NCI-H1694 (cell line): ENCODE measurements around the gene TPRG1.

Experiments used
- DNase-seq: peaks from one replicate; lab custom pipeline; 2025; lab: John Stamatoyannopoulos, UW

Gene TPRG1

GRCh38 chr3:189166321-189166720 lies 5.5 kb upstream of the TPRG1 start:
- DNase-seq: no peak

DNA sequence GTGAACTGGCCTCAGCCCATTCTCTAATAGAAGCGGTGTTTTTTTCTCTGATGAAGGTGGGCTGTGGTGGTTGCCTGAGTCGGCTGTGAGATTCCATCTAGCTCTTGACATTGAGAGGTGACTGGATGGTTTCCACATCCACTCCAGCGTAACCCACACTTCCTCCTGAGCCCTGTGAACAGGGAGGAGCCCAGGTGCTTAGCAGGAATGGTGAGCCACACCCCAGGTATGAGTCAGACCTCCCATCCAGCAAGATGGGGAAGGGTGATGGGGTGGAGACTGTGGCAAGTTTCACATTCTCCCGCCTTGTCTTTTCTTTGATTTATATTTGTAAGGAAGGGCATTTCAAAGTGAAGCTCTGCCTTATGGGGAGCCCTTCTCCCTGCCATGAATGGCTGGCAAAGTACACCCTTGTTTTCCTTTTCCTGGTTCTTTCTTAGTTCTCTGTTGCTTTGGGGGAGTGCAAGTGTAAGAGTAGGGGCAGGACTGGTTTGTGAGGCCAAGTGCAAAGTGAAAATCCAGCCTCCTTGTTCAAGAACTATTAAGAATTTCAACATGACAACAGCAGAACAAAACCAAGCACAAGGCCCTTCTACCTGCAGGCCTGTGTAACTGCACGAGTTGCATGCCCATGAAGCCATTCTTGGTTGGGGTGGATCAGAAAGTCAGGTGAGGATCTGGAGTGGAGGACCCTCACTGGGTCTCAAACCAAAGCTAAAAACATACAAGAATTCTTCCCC lies 4.6 kb upstream of the TPRG1 start:
- no peak for DNase-seq

GRCh38 chr3:189168711-189169110 lies 3.1 kb upstream of the TPRG1 start:
- DNase-seq: no peak

- DNase-seq: no peak
Measured at GRCh38 chr3:189169728-189170127, 2.0 kb upstream of the TPRG1 start.

DNA sequence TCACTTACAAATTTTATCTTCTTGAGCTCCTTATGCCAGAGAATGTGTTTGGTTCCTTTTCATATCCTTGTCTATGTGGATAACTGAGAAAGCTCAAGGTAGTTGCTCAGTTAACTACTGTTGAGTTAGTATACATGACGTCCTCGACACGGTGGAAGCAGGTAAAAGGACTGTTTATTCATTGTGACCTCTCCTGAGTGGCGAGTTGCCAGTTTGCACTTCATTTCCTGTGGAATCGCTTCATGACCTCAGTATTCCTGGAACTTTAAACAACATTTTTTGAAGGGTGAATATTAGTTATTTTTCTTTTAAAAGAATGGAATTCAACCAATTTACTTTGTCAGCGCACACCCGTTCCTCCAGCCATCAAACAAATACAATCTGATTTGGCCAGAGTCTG lies 1.2 kb upstream of the TPRG1 start:
- DNase-seq: no peak

DNA sequence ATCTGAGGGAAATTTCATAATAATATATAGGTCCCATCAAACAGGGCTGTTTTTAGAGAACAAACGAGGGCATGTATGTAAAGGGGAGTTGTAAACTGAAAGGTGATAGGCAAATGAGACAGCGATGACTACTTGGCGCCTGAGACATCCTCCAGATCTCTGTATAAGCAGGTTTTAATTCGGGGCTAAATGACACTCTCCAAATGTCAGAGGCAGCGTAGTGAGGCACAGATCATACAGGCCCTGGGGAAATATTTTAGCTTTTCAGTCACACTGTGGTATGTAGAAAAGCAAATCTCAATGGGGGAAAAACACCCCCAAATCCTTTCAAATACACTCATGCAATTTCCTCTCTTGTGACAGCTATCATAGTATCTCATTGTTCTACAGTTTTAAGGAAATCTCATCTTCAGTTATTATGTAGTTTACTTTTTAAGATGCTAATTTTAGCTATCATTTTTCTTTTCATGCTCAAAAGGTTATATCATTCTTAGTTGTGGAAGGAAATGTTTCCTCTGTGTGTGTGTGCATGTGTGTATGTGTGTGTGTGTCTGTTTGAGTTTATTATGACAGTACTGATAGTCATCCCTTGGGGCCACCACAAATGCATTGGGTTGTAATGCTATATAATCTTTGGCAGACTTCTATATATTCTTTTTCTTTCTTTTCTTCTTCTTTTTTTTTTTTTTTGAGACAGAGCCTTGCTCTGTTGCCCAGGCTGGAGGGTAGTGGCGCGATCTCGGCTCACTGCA lies 1.1 kb downstream of the TPRG1 start:
- DNase-seq: no peak

DNA sequence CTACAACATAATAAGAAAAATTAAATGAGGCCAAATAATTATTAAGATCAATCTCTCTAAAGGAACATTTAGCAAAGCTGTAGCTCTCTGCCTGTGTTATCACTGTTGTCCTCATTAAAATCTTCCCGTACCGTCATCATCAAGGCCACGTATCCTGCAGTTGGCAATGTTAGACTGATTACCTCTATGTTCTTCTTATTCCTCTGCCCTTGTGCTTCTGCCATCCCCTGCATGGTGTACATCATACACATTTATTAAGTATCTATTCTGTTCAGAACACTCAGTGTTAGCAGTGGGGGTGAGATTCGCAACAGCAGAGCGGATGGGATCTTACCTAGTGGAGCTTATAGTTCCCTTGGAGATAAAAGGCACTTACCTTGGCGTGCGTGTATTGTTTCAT lies 12.8 kb downstream of the TPRG1 start:
- no peak for DNase-seq

- DNase-seq: no peak
Measured at GRCh38 chr3:189186101-189186500, 14.3 kb downstream of the TPRG1 start.

- DNase-seq: no peak
Measured at GRCh38 chr3:189188466-189188865, 16.7 kb downstream of the TPRG1 start.

GRCh38 chr3:189192725-189193124 lies 21.0 kb downstream of the TPRG1 start:
- no peak for DNase-seq

DNA sequence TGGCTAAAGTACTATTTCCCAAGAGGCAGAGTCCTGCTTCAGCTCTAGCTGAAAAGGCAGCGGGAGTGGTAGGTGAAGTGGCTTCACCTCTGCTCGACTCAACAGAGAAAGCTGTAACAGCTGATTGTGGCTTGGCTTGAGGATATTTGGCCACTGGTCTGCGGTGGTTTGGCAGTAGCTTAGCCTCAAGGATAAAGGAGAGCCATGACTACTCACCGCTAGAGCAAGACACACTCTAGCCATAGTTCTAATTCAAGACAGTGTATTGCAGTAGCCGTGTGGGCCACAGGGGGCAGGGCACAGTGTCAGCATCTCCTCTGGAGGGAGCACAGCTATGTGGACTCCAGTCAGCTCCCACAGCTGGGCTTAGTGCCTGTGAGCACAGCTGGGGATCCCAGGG lies 23.5 kb downstream of the TPRG1 start:
- DNase-seq: no peak

GRCh38 chr3:189202106-189202505 lies 30.3 kb downstream of the TPRG1 start:
- DNase-seq: no peak

DNA sequence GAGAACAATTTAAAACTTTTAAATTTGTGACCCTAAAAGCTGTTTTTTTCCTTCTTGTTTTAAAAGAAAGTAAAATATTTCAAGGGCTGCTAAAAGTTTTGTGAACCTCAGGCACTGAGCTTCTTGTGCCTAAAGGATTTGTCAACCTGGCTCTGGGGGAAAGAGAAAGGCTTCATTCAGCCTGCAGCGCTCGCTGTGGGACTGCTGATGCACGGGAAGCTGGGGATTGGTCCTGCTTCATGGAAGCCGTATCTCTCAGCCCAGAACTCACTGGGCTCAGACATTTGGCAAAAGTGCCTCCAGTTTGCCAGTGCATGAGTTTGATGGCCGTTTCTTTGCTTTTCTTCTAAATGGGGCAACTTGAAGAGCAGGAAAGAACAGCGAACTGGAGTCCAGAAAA lies 30.8 kb downstream of the TPRG1 start:
- DNase-seq: no peak

- no peak for DNase-seq
Measured at GRCh38 chr3:189204167-189204866, 32.5 kb downstream of the TPRG1 start.

GRCh38 chr3:189204937-189205336 lies 33.2 kb downstream of the TPRG1 start:
- no peak for DNase-seq

DNA sequence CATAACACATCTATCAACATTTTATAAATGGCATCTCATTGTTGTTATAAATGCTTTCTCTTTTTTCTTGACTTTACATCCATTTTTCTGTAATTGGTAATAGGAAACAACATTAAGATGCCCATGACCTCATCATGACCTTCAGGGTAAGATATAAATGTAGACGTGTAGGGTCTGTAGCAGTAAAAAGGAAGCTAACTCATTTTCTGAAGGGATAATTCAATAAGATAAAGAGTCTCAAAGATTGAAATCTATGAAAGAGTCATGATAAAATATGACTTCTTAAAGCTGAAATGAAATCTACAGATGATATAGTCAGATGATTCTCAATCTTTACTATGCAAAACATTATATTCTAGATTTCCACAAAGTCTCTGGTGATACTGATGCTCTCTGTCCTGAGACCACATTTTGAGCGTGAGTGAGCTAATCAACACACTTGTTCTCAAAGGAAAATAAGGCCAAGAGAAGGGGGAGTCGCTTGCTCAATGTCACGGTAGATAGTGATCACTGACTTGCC lies 38.5 kb downstream of the TPRG1 start:
- no peak for DNase-seq

- no peak for DNase-seq
Measured at GRCh38 chr3:189212681-189213080, 40.9 kb downstream of the TPRG1 start.

DNA sequence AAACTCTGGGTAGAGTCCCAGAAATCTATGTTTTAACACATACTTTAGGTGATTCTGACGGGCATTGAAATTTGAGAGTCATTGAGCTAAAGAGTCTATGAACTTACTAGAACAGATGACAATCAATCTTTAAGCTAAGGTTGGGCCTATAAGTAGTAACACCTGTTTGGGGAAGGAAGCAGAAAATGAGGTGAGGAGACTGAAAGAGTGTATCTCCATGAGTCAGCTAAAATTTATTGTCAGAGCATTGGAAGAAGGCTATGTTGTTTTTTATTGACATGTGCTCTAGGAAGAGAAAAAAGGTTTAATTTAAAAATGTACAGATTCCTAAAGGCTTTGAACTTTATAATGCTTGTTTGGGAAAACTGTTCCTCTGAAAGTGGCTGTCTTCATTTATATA lies 42.9 kb downstream of the TPRG1 start:
- no peak for DNase-seq

DNA sequence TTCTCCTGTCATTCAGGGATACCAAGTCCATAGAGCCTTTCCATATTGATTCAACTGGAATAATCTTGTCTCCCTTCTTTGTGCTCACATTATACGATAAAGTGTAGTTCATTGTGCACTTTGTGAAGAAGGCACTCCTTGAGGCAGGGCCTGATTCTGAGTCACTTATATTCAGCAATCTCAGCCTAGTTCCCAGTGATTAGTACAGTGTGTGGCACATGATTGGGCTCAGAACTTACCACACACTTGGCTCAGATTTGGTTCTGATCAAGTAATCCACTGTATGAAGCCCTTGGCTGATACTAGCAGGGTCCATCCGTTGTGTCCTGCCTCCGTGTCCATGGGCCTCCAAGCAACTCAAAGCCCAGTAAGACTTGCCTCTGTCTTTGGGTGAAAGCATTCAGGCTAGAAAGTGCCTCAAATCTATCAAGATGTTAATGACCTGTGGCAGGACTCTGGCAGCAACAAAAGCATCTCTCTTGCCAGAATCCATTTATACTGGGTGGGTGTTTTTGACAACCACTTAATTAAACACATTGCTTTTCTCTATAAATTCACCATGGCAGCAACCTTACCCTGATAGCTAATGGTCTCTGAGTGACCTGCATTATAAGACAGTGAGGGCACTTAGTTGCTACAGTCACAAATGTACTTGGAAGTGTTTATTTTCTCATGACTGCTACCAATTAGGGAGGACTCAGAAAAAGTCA lies 51.3 kb downstream of the TPRG1 start:
- DNase-seq: no peak

DNA sequence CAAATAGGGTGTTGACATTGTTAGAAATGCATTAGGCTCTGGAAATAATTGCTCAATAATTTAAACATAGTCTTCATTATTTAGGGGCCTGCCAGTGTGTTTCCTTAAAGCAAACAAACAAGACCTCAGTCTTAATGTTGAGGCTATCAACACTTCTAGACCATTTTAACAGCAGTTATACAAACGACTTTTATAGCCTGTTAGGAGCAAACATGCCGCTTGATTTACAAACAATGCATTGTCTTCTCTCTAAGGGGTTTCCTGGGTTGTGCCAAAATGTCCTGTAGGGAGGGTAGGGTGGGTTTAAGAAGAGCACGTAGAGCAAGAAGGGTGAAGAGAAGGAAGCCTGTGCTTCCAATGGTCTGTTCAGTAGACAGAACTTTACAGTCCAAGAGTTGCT lies 53.7 kb downstream of the TPRG1 start:
- no peak for DNase-seq

DNA sequence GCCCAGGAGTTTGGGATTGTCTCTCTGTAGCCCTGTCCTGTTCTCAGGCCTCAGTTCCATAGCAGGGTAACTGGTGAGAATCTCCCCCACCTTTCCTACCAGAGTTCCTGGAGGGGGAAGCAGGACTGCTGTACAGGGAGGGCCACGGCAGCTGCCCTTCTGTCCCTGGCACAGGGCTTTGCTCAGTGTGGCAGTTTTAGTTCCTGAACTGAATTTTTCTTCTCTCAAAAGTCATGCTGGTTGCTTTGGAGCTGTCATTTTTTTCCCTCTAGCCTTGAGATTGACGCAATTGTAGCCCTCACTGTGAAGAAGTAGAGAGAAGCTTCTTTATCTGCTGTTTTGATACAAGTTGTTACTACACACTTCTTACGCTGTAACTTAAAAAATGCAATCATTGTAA lies 55.5 kb downstream of the TPRG1 start:
- no peak for DNase-seq

DNA sequence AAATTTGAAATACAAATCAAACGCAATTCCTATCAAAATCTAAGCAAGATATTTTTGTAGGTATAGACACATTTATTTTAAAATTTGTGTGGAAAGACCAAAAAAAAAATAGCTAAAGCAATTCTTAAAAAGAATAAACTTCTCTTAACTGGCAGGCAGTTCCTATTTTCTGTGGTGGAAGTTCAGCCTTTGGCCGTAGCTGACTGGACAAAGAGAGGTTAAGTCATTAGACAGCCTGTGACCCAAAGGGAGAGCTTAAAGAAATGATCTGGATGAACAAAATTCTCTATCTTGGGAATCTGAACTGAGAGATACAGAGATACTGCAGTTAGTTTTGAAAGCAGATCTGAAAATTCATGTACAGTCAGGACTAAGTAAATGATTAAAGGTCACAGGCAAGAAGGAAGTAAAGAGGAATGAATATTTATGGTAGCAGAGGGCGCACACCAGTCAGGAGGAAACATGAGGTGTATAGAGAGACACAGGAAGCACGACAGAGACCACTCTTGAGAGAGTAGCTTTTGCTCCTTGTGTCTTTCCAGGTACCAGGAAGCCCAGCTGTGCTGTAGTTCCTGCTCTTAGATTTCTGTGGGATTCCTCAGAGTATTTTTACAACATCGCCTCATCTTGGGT lies 57.5 kb downstream of the TPRG1 start:
- no peak for DNase-seq
